HepG2 (cell line): ENCODE data around the gene CDKN1A. TPM values are rescaled to one million over a fixed set of nuclear protein-coding genes. Genes with fewer than 3 reads are reported as not detected.

Experiments used
- GATAD2A ChIP-seq: IDR thresholded peaks from 2 replicates; pipeline ENCODE4 v1.6.1; 2016
- SP4 ChIP-seq: sonication (generic); formaldehyde crosslinking; IDR thresholded peaks from 2 replicates; pipeline ENCODE4 v1.8.1; 2023; ENCODE audit warnings: mild to moderate bottlenecking, missing genetic modification reagents
- SUZ12 ChIP-seq: fragments of 150-350 bp; IDR thresholded peaks from 2 replicates; pipeline ENCODE4 v1.6.1; 2014; ENCODE audit warnings: low read depth, low read length
- TARDBP ChIP-seq: sonication (generic); formaldehyde crosslinking; IDR thresholded peaks from 2 replicates; pipeline ENCODE4 v1.8.0; 2022; ENCODE audit warnings: mild to moderate bottlenecking, missing genetic modification reagents
- TEAD2 ChIP-seq: sonication (generic); formaldehyde crosslinking; IDR thresholded peaks from 2 replicates; pipeline ENCODE4 v1.9.0; 2021; ENCODE audit warnings: missing genetic modification reagents
- ZMAT3 ChIP-seq: sonication (generic); formaldehyde crosslinking; conservative IDR thresholded peaks from 2 replicates; pipeline ENCODE4 v1.7.0; 2021; ENCODE audit warnings: missing genetic modification reagents
- ZNF282 ChIP-seq: fragments of 450-650 bp; IDR thresholded peaks from 2 replicates; pipeline ENCODE4 v1.6.1; 2018; ENCODE audit not compliant: partially characterized antibody
- ZNF552 ChIP-seq: sonication (generic); formaldehyde crosslinking; IDR thresholded peaks from 2 replicates; pipeline ENCODE4 v1.9.0; 2022; ENCODE audit warnings: missing genetic modification reagents, mild to moderate bottlenecking, borderline replicate concordance
- ZNF577 ChIP-seq: sonication (generic); formaldehyde crosslinking; IDR thresholded peaks from 2 replicates; pipeline ENCODE4 v1.4.0; 2020; ENCODE audit warnings: mild to moderate bottlenecking, low read depth, missing genetic modification reagents, borderline replicate concordance
- ZNF614 ChIP-seq: IDR thresholded peaks from 2 replicates; pipeline ENCODE4 v1.6.1; 2018; ENCODE audit warnings: missing biosample characterization, missing genetic modification reagents, inconsistent platforms, borderline replicate concordance
- ZSCAN9 ChIP-seq: IDR thresholded peaks from 2 replicates; pipeline ENCODE4 v1.6.1; 2016; ENCODE audit warnings: borderline replicate concordance
- polyA plus RNA-seq, 8 experiments: library from polyadenylated mRNA; depleted of rRNA in 3 of 8; stranded (reverse) in 7 of 8; unstranded in 1 of 8; fragments of >200 nt; fragmentation: Illumina TruSeq in 4 of 8; extraction: Trizol in 4 of 8; gene quantifications; 2 replicates each; pipeline versions ENCODE4 v1.2.1 to v1.2.3, GENCODE V29; 2011 to 2016; ENCODE audit warnings: low read depth in 4 of 8, missing spikeins in 1 of 8, mixed read lengths in 1 of 8; ENCODE audit not compliant: insufficient read depth in 1 of 8
- total RNA-seq, 5 experiments: library from RNA; depleted of rRNA; stranded (reverse); fragments of >200 nt; fragmentation: Illumina TruSeq; extraction: Trizol; gene quantifications; 2 replicates each; pipeline ENCODE4 v1.2.3, GENCODE V29; 2016; ENCODE audit warnings: low read depth in 1 of 5
- TF ChIP-seq, protein P1 (sequence below): sonication (generic); formaldehyde crosslinking; IDR thresholded peaks from 2 replicates; pipeline ENCODE4 v1.5.1; 2020; ENCODE audit warnings: mild to moderate bottlenecking, moderate library complexity, missing genetic modification reagents
- TF ChIP-seq, protein P2 (sequence below): sonication (generic); formaldehyde crosslinking; IDR thresholded peaks from 2 replicates; pipeline ENCODE4 v1.5.0; 2020; ENCODE audit warnings: missing genetic modification reagents, mild to moderate bottlenecking, borderline replicate concordance
- TF ChIP-seq, protein P3 (sequence below): sonication (generic); formaldehyde crosslinking; IDR thresholded peaks from 2 replicates; pipeline ENCODE4 v1.4.0; 2020; ENCODE audit warnings: low read depth, missing genetic modification reagents
- TF ChIP-seq, protein P4 (sequence below): IDR thresholded peaks from 2 replicates; pipeline ENCODE4 v1.6.1; 2012; ENCODE audit warnings: low read length, improper control_type of control experiment

Gene CDKN1A
- total and polyA plus RNA-seq, 2 of the 13 experiments (the other 11 are each of a cell fraction or from before 2014, with no cell fraction given), result 60.7 to 92.1 TPM

DNA sequence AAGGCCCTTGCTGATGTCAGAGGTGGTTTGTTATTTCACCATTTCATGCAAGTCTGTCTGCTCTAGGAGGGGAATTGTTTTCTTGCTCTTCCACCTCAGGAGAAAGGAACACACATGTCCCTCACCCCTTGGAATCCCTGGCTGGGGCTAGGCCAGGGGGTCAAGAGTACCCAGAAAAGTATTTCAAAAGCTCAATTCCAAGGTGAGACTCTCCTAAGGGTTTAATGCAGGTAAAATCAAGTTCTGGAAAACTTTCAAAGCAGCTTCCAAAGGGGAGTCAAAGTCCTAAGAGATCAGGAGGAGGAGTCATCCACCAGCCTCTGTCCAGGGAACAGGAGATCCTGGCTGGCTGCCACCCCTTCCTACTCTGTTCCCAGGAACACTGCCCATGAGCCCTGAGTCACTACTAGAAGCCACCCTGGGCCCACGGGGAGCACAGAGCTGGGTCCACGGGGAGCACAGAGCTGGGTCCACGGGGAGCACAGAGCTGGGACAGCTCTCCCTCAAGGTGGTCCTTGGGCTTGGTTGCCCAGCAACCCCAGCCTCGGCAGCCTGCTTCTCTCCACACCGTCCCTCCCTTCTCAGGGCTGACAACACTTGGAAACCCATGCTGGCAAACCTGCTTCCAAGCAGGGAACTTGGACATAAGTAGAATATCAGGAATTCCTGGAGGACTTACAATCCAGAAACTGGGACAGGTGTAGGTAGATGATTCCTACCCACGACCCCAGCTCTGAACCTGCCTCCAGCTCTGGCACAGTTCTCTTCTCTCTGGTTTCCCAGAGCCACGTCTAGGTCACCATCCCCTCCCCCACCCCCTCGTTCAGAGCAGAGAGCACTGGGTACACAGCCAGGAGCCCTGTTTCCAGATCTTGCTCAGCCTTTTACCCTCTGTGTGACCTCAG, 35.3 kb upstream of the CDKN1A start (continued):
- TF ChIP-seq, protein P1, sequence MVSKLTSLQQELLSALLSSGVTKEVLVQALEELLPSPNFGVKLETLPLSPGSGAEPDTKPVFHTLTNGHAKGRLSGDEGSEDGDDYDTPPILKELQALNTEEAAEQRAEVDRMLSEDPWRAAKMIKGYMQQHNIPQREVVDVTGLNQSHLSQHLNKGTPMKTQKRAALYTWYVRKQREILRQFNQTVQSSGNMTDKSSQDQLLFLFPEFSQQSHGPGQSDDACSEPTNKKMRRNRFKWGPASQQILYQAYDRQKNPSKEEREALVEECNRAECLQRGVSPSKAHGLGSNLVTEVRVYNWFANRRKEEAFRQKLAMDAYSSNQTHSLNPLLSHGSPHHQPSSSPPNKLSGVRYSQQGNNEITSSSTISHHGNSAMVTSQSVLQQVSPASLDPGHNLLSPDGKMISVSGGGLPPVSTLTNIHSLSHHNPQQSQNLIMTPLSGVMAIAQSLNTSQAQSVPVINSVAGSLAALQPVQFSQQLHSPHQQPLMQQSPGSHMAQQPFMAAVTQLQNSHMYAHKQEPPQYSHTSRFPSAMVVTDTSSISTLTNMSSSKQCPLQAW (CRISPR knock-in tag), result no peak
- TF ChIP-seq SUZ12, result no peak
- TF ChIP-seq TARDBP (CRISPR knock-in tag), result peak; percentile 45; the same call in 1 of the 2 replicates
- TF ChIP-seq ZSCAN9 (CRISPR knock-in tag), result peak; percentile 12; the same call in 1 of the 2 replicates
- peak; percentile 86 for TF ChIP-seq GATAD2A (CRISPR knock-in tag)
- TF ChIP-seq, protein P2, sequence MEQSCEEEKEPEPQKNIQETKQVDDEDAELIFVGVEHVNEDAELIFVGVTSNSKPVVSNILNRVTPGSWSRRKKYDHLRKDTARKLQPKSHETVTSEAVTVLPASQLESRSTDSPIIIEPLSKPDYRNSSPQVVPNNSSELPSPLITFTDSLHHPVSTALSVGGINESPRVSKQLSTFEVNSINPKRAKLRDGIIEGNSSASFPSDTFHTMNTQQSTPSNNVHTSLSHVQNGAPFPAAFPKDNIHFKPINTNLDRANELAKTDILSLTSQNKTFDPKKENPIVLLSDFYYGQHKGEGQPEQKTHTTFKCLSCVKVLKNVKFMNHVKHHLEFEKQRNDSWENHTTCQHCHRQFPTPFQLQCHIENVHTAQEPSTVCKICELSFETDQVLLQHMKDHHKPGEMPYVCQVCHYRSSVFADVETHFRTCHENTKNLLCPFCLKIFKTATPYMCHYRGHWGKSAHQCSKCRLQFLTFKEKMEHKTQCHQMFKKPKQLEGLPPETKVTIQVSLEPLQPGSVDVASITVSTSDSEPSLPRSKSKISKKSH (CRISPR knock-in tag), result no peak
- TF ChIP-seq, protein P3, sequence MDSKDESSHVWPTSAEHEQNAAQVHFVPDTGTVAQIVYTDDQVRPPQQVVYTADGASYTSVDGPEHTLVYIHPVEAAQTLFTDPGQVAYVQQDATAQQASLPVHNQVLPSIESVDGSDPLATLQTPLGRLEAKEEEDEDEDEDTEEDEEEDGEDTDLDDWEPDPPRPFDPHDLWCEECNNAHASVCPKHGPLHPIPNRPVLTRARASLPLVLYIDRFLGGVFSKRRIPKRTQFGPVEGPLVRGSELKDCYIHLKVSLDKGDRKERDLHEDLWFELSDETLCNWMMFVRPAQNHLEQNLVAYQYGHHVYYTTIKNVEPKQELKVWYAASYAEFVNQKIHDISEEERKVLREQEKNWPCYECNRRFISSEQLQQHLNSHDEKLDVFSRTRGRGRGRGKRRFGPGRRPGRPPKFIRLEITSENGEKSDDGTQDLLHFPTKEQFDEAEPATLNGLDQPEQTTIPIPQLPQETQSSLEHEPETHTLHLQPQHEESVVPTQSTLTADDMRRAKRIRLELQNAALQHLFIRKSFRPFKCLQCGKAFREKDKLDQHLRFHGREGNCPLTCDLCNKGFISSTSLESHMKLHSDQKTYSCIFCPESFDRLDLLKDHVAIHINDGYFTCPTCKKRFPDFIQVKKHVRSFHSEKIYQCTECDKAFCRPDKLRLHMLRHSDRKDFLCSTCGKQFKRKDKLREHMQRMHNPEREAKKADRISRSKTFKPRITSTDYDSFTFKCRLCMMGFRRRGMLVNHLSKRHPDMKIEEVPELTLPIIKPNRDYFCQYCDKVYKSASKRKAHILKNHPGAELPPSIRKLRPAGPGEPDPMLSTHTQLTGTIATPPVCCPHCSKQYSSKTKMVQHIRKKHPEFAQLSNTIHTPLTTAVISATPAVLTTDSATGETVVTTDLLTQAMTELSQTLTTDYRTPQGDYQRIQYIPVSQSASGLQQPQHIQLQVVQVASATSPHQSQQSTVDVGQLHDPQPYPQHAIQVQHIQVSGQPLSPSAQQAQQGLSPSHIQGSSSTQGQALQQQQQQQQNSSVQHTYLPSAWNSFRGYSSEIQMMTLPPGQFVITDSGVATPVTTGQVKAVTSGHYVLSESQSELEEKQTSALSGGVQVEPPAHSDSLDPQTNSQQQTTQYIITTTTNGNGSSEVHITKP (CRISPR knock-in tag), result 0 out of 2 replicates have a peak, but pooled peaks have one; percentile 41
- no peak for TF ChIP-seq TEAD2 (CRISPR knock-in tag)
- TF ChIP-seq ZMAT3 (CRISPR knock-in tag), result 0 out of 2 replicates have a peak, but pooled peaks have one; percentile 51
- TF ChIP-seq ZNF552 (CRISPR knock-in tag), result no peak
- TF ChIP-seq SP4 (CRISPR knock-in tag), result no peak
- peak; percentile 87; the same call in 1 of the 2 replicates for TF ChIP-seq ZNF614
- TF ChIP-seq, protein P4, sequence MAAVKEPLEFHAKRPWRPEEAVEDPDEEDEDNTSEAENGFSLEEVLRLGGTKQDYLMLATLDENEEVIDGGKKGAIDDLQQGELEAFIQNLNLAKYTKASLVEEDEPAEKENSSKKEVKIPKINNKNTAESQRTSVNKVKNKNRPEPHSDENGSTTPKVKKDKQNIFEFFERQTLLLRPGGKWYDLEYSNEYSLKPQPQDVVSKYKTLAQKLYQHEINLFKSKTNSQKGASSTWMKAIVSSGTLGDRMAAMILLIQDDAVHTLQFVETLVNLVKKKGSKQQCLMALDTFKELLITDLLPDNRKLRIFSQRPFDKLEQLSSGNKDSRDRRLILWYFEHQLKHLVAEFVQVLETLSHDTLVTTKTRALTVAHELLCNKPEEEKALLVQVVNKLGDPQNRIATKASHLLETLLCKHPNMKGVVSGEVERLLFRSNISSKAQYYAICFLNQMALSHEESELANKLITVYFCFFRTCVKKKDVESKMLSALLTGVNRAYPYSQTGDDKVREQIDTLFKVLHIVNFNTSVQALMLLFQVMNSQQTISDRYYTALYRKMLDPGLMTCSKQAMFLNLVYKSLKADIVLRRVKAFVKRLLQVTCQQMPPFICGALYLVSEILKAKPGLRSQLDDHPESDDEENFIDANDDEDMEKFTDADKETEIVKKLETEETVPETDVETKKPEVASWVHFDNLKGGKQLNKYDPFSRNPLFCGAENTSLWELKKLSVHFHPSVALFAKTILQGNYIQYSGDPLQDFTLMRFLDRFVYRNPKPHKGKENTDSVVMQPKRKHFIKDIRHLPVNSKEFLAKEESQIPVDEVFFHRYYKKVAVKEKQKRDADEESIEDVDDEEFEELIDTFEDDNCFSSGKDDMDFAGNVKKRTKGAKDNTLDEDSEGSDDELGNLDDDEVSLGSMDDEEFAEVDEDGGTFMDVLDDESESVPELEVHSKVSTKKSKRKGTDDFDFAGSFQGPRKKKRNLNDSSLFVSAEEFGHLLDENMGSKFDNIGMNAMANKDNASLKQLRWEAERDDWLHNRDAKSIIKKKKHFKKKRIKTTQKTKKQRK, result no peak
- no peak for TF ChIP-seq ZNF282
- TF ChIP-seq ZNF577 (CRISPR knock-in tag), result no peak
